ENCODE results near the gene SRP19.
"Not testable (repeated sequence)": the region's sequence is repeated elsewhere in the genome, so short reads cannot be mapped to it uniquely, and the experiment has no call there.

The SRP19 gene

GRCh38 chr5:112854651-112855050 is 6.4 kb upstream of the SRP19 start:
- peaks cover 32% of the 10 kb centered on the region for H3K27me3 Mint-ChIP-seq (ENCODE audit: low read depth)
- H3K4me1 Mint-ChIP-seq (ENCODE audit: low read depth) = peaks cover 2% of the 10 kb centered on the region
- H3K27ac Mint-ChIP-seq = no peak overlapping the region
- H3K4me3 Mint-ChIP-seq = no peak overlapping the region
- no peak for DNase-seq (ENCODE audit: low spot score)
- peaks cover 18% of the 10 kb centered on the region for H3K9me3 Mint-ChIP-seq
- H3K36me3 Mint-ChIP-seq (ENCODE audit: low read depth) = peaks cover 3% of the 10 kb centered on the region

DNA sequence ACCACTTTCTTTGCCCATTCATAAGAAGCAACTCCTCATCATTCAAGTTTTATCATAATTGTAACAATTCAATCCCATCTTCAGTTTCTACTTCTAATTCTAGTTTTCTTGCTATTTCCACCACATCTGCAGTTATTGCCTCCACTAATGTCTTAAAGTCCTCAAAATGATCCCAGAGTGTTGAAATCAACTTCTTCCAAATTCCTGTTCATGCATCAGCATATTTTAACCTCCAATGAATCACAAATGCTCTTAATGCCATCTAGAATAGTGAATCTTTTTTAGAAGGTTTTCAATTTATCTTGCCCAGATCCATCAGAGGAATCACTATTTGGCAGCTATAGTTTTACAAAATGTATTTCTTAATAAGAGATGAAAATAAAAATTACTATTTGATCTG is 3.2 kb upstream of the SRP19 start:
- no peak for DNase-seq (ENCODE audit: low spot score)
- Mint-ChIP-seq H3K4me3 (no peak overlapping the region), H3K4me1 (ENCODE audit: low read depth) (peaks cover 18% of the 10 kb centered on the region), H3K9me3 (peaks cover 18% of the 10 kb centered on the region), H3K27me3 (ENCODE audit: low read depth) (peaks cover 24% of the 10 kb centered on the region), H3K27ac (no peak overlapping the region), H3K36me3 (ENCODE audit: low read depth) (peaks cover 21% of the 10 kb centered on the region)

DNA sequence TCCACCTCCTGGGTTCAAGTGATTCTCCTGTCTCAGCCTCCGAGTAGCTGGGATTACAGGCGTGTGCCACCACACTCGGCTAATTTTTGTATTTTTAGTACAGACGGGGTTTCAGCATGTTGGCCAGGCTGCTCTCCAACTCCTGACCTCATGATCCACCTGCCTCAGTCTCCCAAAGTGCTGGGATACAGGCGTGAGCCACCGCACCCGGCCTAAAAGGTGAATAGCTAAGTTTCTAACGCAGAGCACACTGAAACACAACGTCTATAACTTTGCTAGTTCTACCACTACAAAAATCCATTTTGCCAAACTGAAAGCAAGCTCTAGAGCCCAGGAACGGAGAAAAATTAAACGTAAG is 537 bp upstream of the SRP19 start:
- Mint-ChIP-seq H3K4me1 (ENCODE audit: low read depth) (peaks cover 29% of the 10 kb centered on the region), H3K27ac (peak overlapping the region; percentile 95), H3K27me3 (ENCODE audit: low read depth) (peaks cover 11% of the 10 kb centered on the region), H3K36me3 (ENCODE audit: low read depth) (peaks cover 31% of the 10 kb centered on the region), H3K4me3 (peak overlapping the region; percentile 97)
- not testable (repeated sequence) for DNase-seq (ENCODE audit: low spot score); H3K9me3 Mint-ChIP-seq

GRCh38 chr5:112861638-112861985 is 525 bp downstream of the SRP19 start:
- Mint-ChIP-seq H3K27ac (peak overlapping the region; percentile 95), H3K27me3 (ENCODE audit: low read depth) (peaks cover under 1% of the 10 kb centered on the region), H3K9me3 (no peaks in the 10 kb centered on the region), H3K36me3 (ENCODE audit: low read depth) (peaks cover 36% of the 10 kb centered on the region), H3K4me3 (peak overlapping the region; percentile 97), H3K4me1 (ENCODE audit: low read depth) (peaks cover 32% of the 10 kb centered on the region)
- no peak for DNase-seq (ENCODE audit: low spot score)

GRCh38 chr5:112862085-112862484 is 998 bp downstream of the SRP19 start:
- H3K27ac Mint-ChIP-seq = peak overlapping the region; percentile 95
- no peaks in the 10 kb centered on the region for H3K27me3 Mint-ChIP-seq (ENCODE audit: low read depth)
- DNase-seq (ENCODE audit: low spot score) = no peak
- no peaks in the 10 kb centered on the region for H3K9me3 Mint-ChIP-seq
- peak overlapping the region; percentile 97 for H3K4me3 Mint-ChIP-seq
- peaks cover 37% of the 10 kb centered on the region for H3K4me1 Mint-ChIP-seq (ENCODE audit: low read depth)
- H3K36me3 Mint-ChIP-seq (ENCODE audit: low read depth) = peaks cover 41% of the 10 kb centered on the region

- no peak for DNase-seq (ENCODE audit: low spot score)
- peaks cover 39% of the 10 kb centered on the region for H3K4me1 Mint-ChIP-seq (ENCODE audit: low read depth)
- H3K27ac Mint-ChIP-seq = no peak overlapping the region
- H3K27me3 Mint-ChIP-seq (ENCODE audit: low read depth) = no peaks in the 10 kb centered on the region
- peaks cover 49% of the 10 kb centered on the region for H3K36me3 Mint-ChIP-seq (ENCODE audit: low read depth)
- H3K4me3 Mint-ChIP-seq = peak overlapping the region; percentile 97
- H3K9me3 Mint-ChIP-seq = no peaks in the 10 kb centered on the region
Observed at GRCh38 chr5:112863549-112863948, 2.5 kb downstream of the SRP19 start.

DNA sequence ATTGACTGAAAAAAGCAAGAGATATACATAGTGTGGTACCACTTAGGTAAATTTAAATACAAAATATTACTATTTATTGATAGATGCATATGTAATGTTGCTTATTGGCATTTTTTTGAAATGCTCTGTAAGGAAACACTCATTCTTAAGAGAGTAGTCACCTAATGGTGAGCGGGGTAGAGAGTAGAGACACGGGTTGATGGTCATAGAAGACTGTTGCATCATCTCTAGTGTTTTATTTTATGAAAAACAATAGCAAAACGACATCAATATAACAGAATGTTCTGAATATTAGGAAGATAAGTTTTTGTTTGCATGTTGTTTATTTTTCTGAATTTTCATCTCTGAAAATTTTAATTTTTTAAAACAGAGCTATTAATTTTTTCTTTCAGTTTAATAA is 4.0 kb downstream of the SRP19 start:
- no peak overlapping the region for H3K4me3 Mint-ChIP-seq
- H3K4me1 Mint-ChIP-seq (ENCODE audit: low read depth) = peaks cover 50% of the 10 kb centered on the region
- DNase-seq (ENCODE audit: low spot score) = no peak
- peaks cover 62% of the 10 kb centered on the region for H3K36me3 Mint-ChIP-seq (ENCODE audit: low read depth)
- H3K27me3 Mint-ChIP-seq (ENCODE audit: low read depth) = no peaks in the 10 kb centered on the region
- H3K27ac Mint-ChIP-seq = no peak overlapping the region
- no peaks in the 10 kb centered on the region for H3K9me3 Mint-ChIP-seq

GRCh38 chr5:112866739-112867138 is 5.7 kb downstream of the SRP19 start:
- DNase-seq (ENCODE audit: low spot score) = no peak
- Mint-ChIP-seq H3K27me3 (ENCODE audit: low read depth) (no peaks in the 10 kb centered on the region), H3K36me3 (ENCODE audit: low read depth) (peaks cover 60% of the 10 kb centered on the region), H3K4me1 (ENCODE audit: low read depth) (peaks cover 46% of the 10 kb centered on the region), H3K9me3 (no peaks in the 10 kb centered on the region), H3K4me3 (no peak overlapping the region), H3K27ac (peak overlapping the region; percentile 38)

DNA sequence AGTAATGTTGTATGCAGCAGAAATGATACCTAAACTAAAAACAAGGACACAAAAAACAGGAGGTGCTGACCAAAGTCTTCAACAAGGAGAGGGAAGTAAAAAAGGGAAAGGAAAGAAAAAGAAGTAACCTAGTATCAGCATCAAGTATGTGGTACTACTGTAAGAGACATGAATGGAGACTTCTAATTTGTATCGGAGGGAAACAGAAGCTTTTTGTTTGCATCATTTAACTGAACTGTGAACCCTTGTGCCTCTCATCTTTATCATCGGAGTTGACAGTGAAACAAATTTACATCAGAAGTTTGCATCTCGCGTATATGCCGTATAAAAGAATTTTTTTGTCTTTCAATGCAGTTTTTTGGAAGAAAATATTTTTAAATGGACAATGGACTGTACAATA is 6.3 kb downstream of the SRP19 start:
- Mint-ChIP-seq H3K27me3 (ENCODE audit: low read depth) (no peaks in the 10 kb centered on the region), H3K27ac (peak overlapping the region; percentile 61), H3K4me3 (no peak overlapping the region), H3K9me3 (no peaks in the 10 kb centered on the region), H3K36me3 (ENCODE audit: low read depth) (peaks cover 57% of the 10 kb centered on the region), H3K4me1 (ENCODE audit: low read depth) (peaks cover 40% of the 10 kb centered on the region)
- no peak for DNase-seq (ENCODE audit: low spot score)

- no peaks in the 10 kb centered on the region for H3K27me3 Mint-ChIP-seq (ENCODE audit: low read depth)
- no peak for DNase-seq (ENCODE audit: low spot score)
- peaks cover 41% of the 10 kb centered on the region for H3K4me1 Mint-ChIP-seq (ENCODE audit: low read depth)
- peak overlapping the region; percentile 52 for H3K27ac Mint-ChIP-seq
- no peak overlapping the region for H3K4me3 Mint-ChIP-seq
- H3K9me3 Mint-ChIP-seq = no peaks in the 10 kb centered on the region
- H3K36me3 Mint-ChIP-seq (ENCODE audit: low read depth) = peaks cover 55% of the 10 kb centered on the region
Observed at GRCh38 chr5:112869948-112870347, 8.9 kb downstream of the SRP19 start.

- no peak for DNase-seq (ENCODE audit: low spot score)
- Mint-ChIP-seq H3K4me1 (ENCODE audit: low read depth) (peaks cover 41% of the 10 kb centered on the region), H3K27ac (no peak overlapping the region)
Observed at GRCh38 chr5:112870966-112871365, 9.9 kb downstream of the SRP19 start.

GRCh38 chr5:112876362-112876761 is 15.3 kb downstream of the SRP19 start:
- Mint-ChIP-seq H3K36me3 (ENCODE audit: low read depth) (peaks cover 50% of the 10 kb centered on the region), H3K27ac (no peak overlapping the region), H3K27me3 (ENCODE audit: low read depth) (no peaks in the 10 kb centered on the region), H3K4me3 (no peak overlapping the region), H3K4me1 (ENCODE audit: low read depth) (peaks cover 43% of the 10 kb centered on the region), H3K9me3 (no peaks in the 10 kb centered on the region)
- DNase-seq (ENCODE audit: low spot score) = no peak

More at GRCh38 chr5:112870966-112871365, 9.9 kb downstream of the SRP19 start:
- Mint-ChIP-seq H3K27me3 (ENCODE audit: low read depth) (no peaks in the 10 kb centered on the region), H3K4me3 (no peak overlapping the region), H3K9me3 (no peaks in the 10 kb centered on the region), H3K36me3 (ENCODE audit: low read depth) (peaks cover 57% of the 10 kb centered on the region)

- DNase-seq (ENCODE audit: low spot score) = no peak
- Mint-ChIP-seq H3K4me3 (peak overlapping the region; percentile 45), H3K4me1 (ENCODE audit: low read depth) (peaks cover 39% of the 10 kb centered on the region), H3K27me3 (ENCODE audit: low read depth) (no peaks in the 10 kb centered on the region), H3K27ac (peak overlapping the region; percentile 24), H3K9me3 (no peaks in the 10 kb centered on the region), H3K36me3 (ENCODE audit: low read depth) (peaks cover 43% of the 10 kb centered on the region)
Observed at GRCh38 chr5:112878101-112878500, 17.0 kb downstream of the SRP19 start.

- peak overlapping the region; percentile 45 for H3K4me3 Mint-ChIP-seq
- peak; percentile 69 for DNase-seq (ENCODE audit: low spot score)
- peak overlapping the region; percentile 73 for H3K27ac Mint-ChIP-seq
- no peaks in the 10 kb centered on the region for H3K27me3 Mint-ChIP-seq (ENCODE audit: low read depth)
- no peaks in the 10 kb centered on the region for H3K9me3 Mint-ChIP-seq
- H3K4me1 Mint-ChIP-seq (ENCODE audit: low read depth) = peaks cover 36% of the 10 kb centered on the region
- H3K36me3 Mint-ChIP-seq (ENCODE audit: low read depth) = peaks cover 40% of the 10 kb centered on the region
Observed at GRCh38 chr5:112878760-112879159, 17.7 kb downstream of the SRP19 start.

- Mint-ChIP-seq H3K4me3 (no peak overlapping the region), H3K27ac (peak overlapping the region; percentile 46), H3K4me1 (ENCODE audit: low read depth) (peaks cover 27% of the 10 kb centered on the region), H3K36me3 (ENCODE audit: low read depth) (peaks cover 37% of the 10 kb centered on the region), H3K9me3 (no peaks in the 10 kb centered on the region), H3K27me3 (ENCODE audit: low read depth) (no peaks in the 10 kb centered on the region)
- no peak for DNase-seq (ENCODE audit: low spot score)
Observed at GRCh38 chr5:112880219-112880964, 19.3 kb downstream of the SRP19 start.
